H1 (cell line): ENCODE results near the gene DCHS1. TPM values are rescaled to one million over a fixed set of nuclear protein-coding genes. Genes with fewer than 3 reads are reported as not detected.

Experiments used
- CTCF ChIA-PET: fragments of 300-600 bp; sonication (Branson Sonifier 250); formaldehyde crosslinking; loops from one replicate; lab custom pipeline; 2021; ENCODE audit not compliant: partially characterized antibody; lab: Charles Lee
- POLR2A ChIA-PET: fragments of 300-600 bp; sonication (Branson Sonifier 250); formaldehyde crosslinking; loops from one replicate; lab custom pipeline; 2021; ENCODE audit warnings: inconsistent platforms; ENCODE audit not compliant: partially characterized antibody; lab: Charles Lee
- DNase-seq, 2 experiments: peaks; one replicate each; pipeline versions ENCODE4 v3.0.0 to v3.0.0-alpha.2; 2010 to 2022; ENCODE audit warnings: low spot score in 2 of 2, low read depth in 1 of 2, mixed read lengths in 1 of 2
- FAIRE-seq: peaks from 2 replicates; lab custom pipeline; 2011; peaks lifted over from hg19 to GRCh38; lab: Jason Lieb, UNC
- H2AFZ ChIP-seq: 2 replicates; pipeline ENCODE4 v1.8.1; 2012; ENCODE audit warnings: low read length, inconsistent platforms
- H2AK5ac ChIP-seq: 2 replicates; pipeline ENCODE4 v1.6.1; 2013; ENCODE audit warnings: low read depth, low read length
- H2BK120ac ChIP-seq: replicated peaks from 2 replicates; pipeline ENCODE3; 2013; ENCODE audit warnings: low read depth, low read length, inconsistent platforms
- H2BK12ac ChIP-seq: 2 replicates; pipeline ENCODE4 v1.6.1; 2013; ENCODE audit warnings: low read depth, low read length
- H2BK15ac ChIP-seq: 2 replicates; pipeline ENCODE4 v1.6.1; 2013; ENCODE audit warnings: low read length
- H2BK20ac ChIP-seq: 2 replicates; pipeline ENCODE4 v1.6.1; 2013; ENCODE audit warnings: low read length
- H2BK5ac ChIP-seq: 2 replicates; pipeline ENCODE4 v1.6.1; 2013; ENCODE audit warnings: low read depth, low read length
- H3K14ac ChIP-seq: 2 replicates; pipeline ENCODE4 v1.6.1; 2013; ENCODE audit warnings: inconsistent platforms; ENCODE audit not compliant: insufficient read length
- H3K18ac ChIP-seq: 2 replicates; pipeline ENCODE4 v1.6.1; 2013; ENCODE audit warnings: low read length; ENCODE audit errors: extremely low read depth
- H3K23ac ChIP-seq: 2 replicates; pipeline ENCODE4 v1.6.1; 2013; ENCODE audit warnings: inconsistent platforms; ENCODE audit not compliant: insufficient read length
- H3K23me2 ChIP-seq: 2 replicates; pipeline ENCODE4 v1.6.1; 2013; ENCODE audit warnings: low read depth, low read length
- H3K27ac ChIP-seq: 2 replicates; pipeline ENCODE4 v1.6.1; 2011; ENCODE audit warnings: low read depth, low read length, inconsistent platforms
- H3K27me3 ChIP-seq, 4 experiments: replicated peaks in 1 of 4; 1 replicate in 1 of 4; 2 replicates in 3 of 4; pipeline versions ENCODE4 v1.6.1 to v1.8.1; 2011 to 2013; ENCODE audit warnings: low read length in 3 of 4, mild to moderate bottlenecking in 3 of 4, inconsistent platforms in 2 of 4, mixed read lengths in 2 of 4, moderate library complexity in 1 of 4; ENCODE audit not compliant: control insufficient read depth in 3 of 4, insufficient read depth in 3 of 4; ENCODE audit errors: extremely low read depth in 1 of 4
- H3K36me3 ChIP-seq, 4 experiments: 2 replicates each; pipeline versions ENCODE4 v1.6.1 to v1.8.1; 2011 to 2013; ENCODE audit warnings: mild to moderate bottlenecking in 4 of 4, low read length in 3 of 4, moderate library complexity in 2 of 4, control low read depth in 1 of 4, inconsistent platforms in 1 of 4; ENCODE audit not compliant: insufficient read depth in 4 of 4, control insufficient read depth in 2 of 4
- H3K4ac ChIP-seq: replicated peaks from 2 replicates; pipeline ENCODE3; 2013; ENCODE audit warnings: low read length, low read depth, mixed read lengths, inconsistent platforms; ENCODE audit not compliant: insufficient read length
- H3K4me1 ChIP-seq, 4 experiments: replicated peaks in 1 of 4; 1 replicate in 1 of 4; 2 replicates in 3 of 4; pipeline versions ENCODE4 v1.6.1 to v1.8.1; 2011 to 2013; ENCODE audit warnings: low read length in 3 of 4, inconsistent platforms in 2 of 4, mixed read lengths in 1 of 4; ENCODE audit not compliant: insufficient read depth in 4 of 4, control insufficient read depth in 3 of 4
- H3K4me2 ChIP-seq, 2 experiments: 2 replicates each; pipeline versions ENCODE4 v1.6.1 to v1.8.1; 2011 to 2013; ENCODE audit warnings: low read depth in 2 of 2, low read length in 2 of 2, control low read depth in 1 of 2, inconsistent platforms in 1 of 2, mild to moderate bottlenecking in 1 of 2; ENCODE audit not compliant: insufficient read depth in 1 of 2
- H3K4me3 ChIP-seq, 4 experiments: fragments of 200-600, 300-600 bp in 1 of 4; sonication (generic), shearing (Covaris generic), sonication (Bioruptor Twin) in 1 of 4; 2 replicates each; pipeline versions ENCODE4 v1.5.1 to v1.8.1; 2011 to 2016; ENCODE audit warnings: low read length in 4 of 4, low read depth in 3 of 4, control low read depth in 2 of 4, inconsistent platforms in 2 of 4, mild to moderate bottlenecking in 2 of 4, mixed read lengths in 1 of 4, moderate library complexity in 1 of 4; ENCODE audit not compliant: insufficient read depth in 2 of 4; ENCODE audit errors: extremely low read depth in 1 of 4
- H3K56ac ChIP-seq: replicated peaks from 2 replicates; pipeline ENCODE3; 2013; ENCODE audit warnings: low read depth, mild to moderate bottlenecking, mixed read lengths, low read length, inconsistent platforms; ENCODE audit not compliant: insufficient read length
- H3K79me1 ChIP-seq: 2 replicates; pipeline ENCODE4 v1.6.1; 2013; ENCODE audit warnings: low read depth, low read length, control low read depth
- H3K79me2 ChIP-seq, 2 experiments: 2 replicates each; pipeline versions ENCODE4 v1.6.1 to v1.8.1; 2012 to 2013; ENCODE audit warnings: low read length in 2 of 2, mild to moderate bottlenecking in 2 of 2, inconsistent platforms in 1 of 2; ENCODE audit not compliant: insufficient read depth in 2 of 2, control insufficient read depth in 1 of 2
- H3K9ac ChIP-seq, 4 experiments: replicated peaks in 1 of 4; 1 replicate in 1 of 4; 2 replicates in 3 of 4; pipeline versions ENCODE4 v1.6.1 to v1.8.1; 2011 to 2013; ENCODE audit warnings: low read depth in 3 of 4, low read length in 3 of 4, control low read depth in 2 of 4, mild to moderate bottlenecking in 2 of 4, moderate library complexity in 2 of 4, inconsistent platforms in 1 of 4; ENCODE audit errors: extremely low read depth in 1 of 4
- H3K9me3 ChIP-seq, 2 experiments: 2 replicates each; pipeline versions ENCODE4 v1.6.1 to v1.8.1; 2012 to 2013; ENCODE audit warnings: mild to moderate bottlenecking in 2 of 2, moderate library complexity in 2 of 2, control low read depth in 1 of 2, inconsistent platforms in 1 of 2, low read depth in 1 of 2, low read length in 1 of 2, mixed read lengths in 1 of 2; ENCODE audit not compliant: insufficient read depth in 2 of 2
- H4K20me1 ChIP-seq, 2 experiments: replicated peaks in 1 of 2; 2 replicates each; pipeline versions ENCODE3 to v1.8.1; 2011 to 2013; ENCODE audit warnings: inconsistent platforms in 2 of 2, low read length in 2 of 2, mild to moderate bottlenecking in 1 of 2; ENCODE audit not compliant: insufficient read depth in 2 of 2, control insufficient read depth in 1 of 2
- H4K5ac ChIP-seq: 2 replicates; pipeline ENCODE4 v1.6.1; 2013; ENCODE audit warnings: low read length, low read depth, mixed read lengths, inconsistent platforms; ENCODE audit not compliant: insufficient read length
- H4K8ac ChIP-seq: 2 replicates; pipeline ENCODE4 v1.8.0; 2013; ENCODE audit warnings: mild to moderate bottlenecking, moderate library complexity, low read length, inconsistent platforms; ENCODE audit not compliant: insufficient read depth; ENCODE audit errors: extremely low read depth
- H4K91ac ChIP-seq: replicated peaks from 2 replicates; pipeline ENCODE3; 2013; ENCODE audit warnings: low read length, mixed read lengths, inconsistent platforms; ENCODE audit not compliant: insufficient read length
- CBX5 ChIP-seq: fragments of 300-800, 300-1000 bp; sonication (generic); IDR thresholded peaks from 2 replicates; pipeline ENCODE4 v1.7.1; 2016; ENCODE audit warnings: antibody characterized with exemption, low read length, low read depth
- CREB1 ChIP-seq: IDR thresholded peaks from 2 replicates; pipeline ENCODE4 v1.6.1; 2012; ENCODE audit warnings: inconsistent platforms
- FOSL1 ChIP-seq: IDR thresholded peaks from 2 replicates; pipeline ENCODE4 v1.6.1; 2011; ENCODE audit warnings: mild to moderate bottlenecking, low read depth, low read length, moderate library complexity; ENCODE audit not compliant: insufficient read depth
- GABPA ChIP-seq: IDR thresholded peaks from 2 replicates; pipeline ENCODE4 v1.6.1; 2011; ENCODE audit warnings: mild to moderate bottlenecking, low read length, moderate library complexity, borderline replicate concordance; ENCODE audit not compliant: insufficient read depth
- RXRA ChIP-seq: IDR thresholded peaks from 2 replicates; pipeline ENCODE4 v1.6.1; 2011; ENCODE audit warnings: low read depth, mild to moderate bottlenecking, low read length, moderate library complexity; ENCODE audit not compliant: insufficient read depth
- SP4 ChIP-seq: IDR thresholded peaks from 2 replicates; pipeline ENCODE4 v1.6.1; 2012; ENCODE audit warnings: low read length, inconsistent platforms
- TAF7 ChIP-seq: optimal IDR thresholded peaks from 2 replicates; pipeline ENCODE3; 2011; ENCODE audit warnings: low read depth, mild to moderate bottlenecking, inconsistent platforms, low read length, moderate library complexity, borderline replicate concordance
- TBP ChIP-seq: IDR thresholded peaks from 2 replicates; pipeline ENCODE4 v1.6.1; 2011; ENCODE audit warnings: low read depth, low read length, improper control_type of control experiment
- WGBS, 2 experiments: shearing (Covaris generic) in 1 of 2; methylation state at CpG; one replicate each; pipeline versions ENCODE4 v1.1.6 to v1.1.7; 2013 to 2015; ENCODE audit warnings: low lambda C conversion rate in 2 of 2, mixed read lengths in 2 of 2, inconsistent platforms in 1 of 2, low coverage in 1 of 2, missing lambda C conversion rate in 1 of 2; ENCODE audit not compliant: insufficient replicate concordance in 2 of 2, insufficient coverage in 1 of 2, insufficient read length in 1 of 2; ENCODE audit errors: extremely low coverage in 1 of 2, missing lambda C conversion rate in 1 of 2; 5-methylcytosine and 5-hydroxymethylcytosine counted together
- polyA plus RNA-seq, 7 experiments: library from polyadenylated mRNA; depleted of rRNA in 3 of 7; stranded (reverse) in 5 of 7; unstranded in 2 of 7; fragments of >200 nt in 5 of 7; fragments of 200-250 nt in 2 of 7; gene quantifications; 1 replicate in 5 of 7; 2 replicates in 1 of 7; 4 replicates in 1 of 7; pipeline versions ENCODE4 v1.2.1 to v1.2.3, GENCODE V29; 2011 to 2013; ENCODE audit warnings: missing spikeins in 2 of 7, mixed read lengths in 2 of 7
- total RNA-seq: library from RNA; stranded (reverse); fragmentation: NEBNext Ultra II Directional; extraction: Animal tissue kit (Norgen Biotek cat#: 25700); gene quantifications from 2 replicates; pipeline ENCODE4 v1.2.1, GENCODE V29; 2021

DCHS1 gene
- total and polyA plus RNA-seq, 2 of the 8 experiments (the other 6 are each of a cell fraction or from before 2014, with no cell fraction given) = 8.2 to 10.5 TPM

DNA sequence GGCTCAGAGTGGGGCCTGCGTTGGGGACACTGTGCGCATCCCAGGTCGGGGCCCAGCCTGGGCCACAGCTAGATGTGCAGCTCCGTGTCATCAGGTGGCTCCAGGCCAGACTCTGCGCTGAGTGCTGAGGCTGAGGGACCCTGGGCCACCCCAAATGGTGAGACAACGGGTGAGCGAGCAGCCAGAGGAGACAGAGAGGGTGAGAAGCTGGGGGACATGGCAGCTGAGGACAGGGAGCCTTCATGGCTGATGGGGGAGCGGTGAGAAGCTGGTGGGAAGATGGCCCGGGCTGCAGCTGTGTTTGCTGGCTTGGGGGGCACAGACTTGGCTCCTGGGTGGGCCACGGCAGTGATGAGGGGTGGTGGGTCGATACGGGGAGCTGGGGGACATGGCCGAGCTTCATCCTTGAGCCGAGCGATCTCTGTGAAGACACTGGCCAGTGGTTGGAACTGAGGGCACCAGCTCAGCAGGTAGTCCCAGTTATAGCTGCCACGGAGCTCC is 33.8 kb downstream of the DCHS1 start:
- H4K5ac ChIP-seq = no peak overlapping the region
- H3K27me3 ChIP-seq = no peaks in the 10 kb centered on the region
- H2AFZ ChIP-seq = no peak overlapping the region
- no peak overlapping the region for H2BK5ac ChIP-seq
- no peaks in the 10 kb centered on the region; the same call in none of the 2 replicates for H3K79me1 ChIP-seq
- H3K23me2 ChIP-seq = peaks cover 6% of the 10 kb centered on the region
- no peaks in the 10 kb centered on the region for H3K9me3 ChIP-seq
- H4K8ac ChIP-seq = peak overlapping the region; percentile 30
- peaks cover 0 to 8% of the 10 kb centered on the region in 2 experiments; a peak in 1 of 4 replicates for H3K79me2 ChIP-seq
- CTCF ChIA-PET = interaction anchor here (0.7 to 2.6 kb wide), 12 partner anchors 9 to 122 kb away, joined by 3 to 18 read pairs (median 4); partner anchors contain the start of gene MRPL17
- no peak overlapping the region for H2BK20ac ChIP-seq
- H3K18ac ChIP-seq = no peak overlapping the region
- H2AK5ac ChIP-seq = peak overlapping the region; percentile 65; the same call in 1 of the 2 replicates
- no peak overlapping the region for H2BK15ac ChIP-seq
- H3K27ac ChIP-seq = no peak overlapping the region
- H3K4me3 ChIP-seq = no peak overlapping the region
- no peak overlapping the region for H4K91ac ChIP-seq
- 90% methylated on average over 14 of the region's 16 CpGs; no CpG with 5 or more reads in 1 of the 2 experiments for WGBS, 2 experiments
- no peak overlapping the region for H3K9ac ChIP-seq
- no peak overlapping the region for H3K14ac ChIP-seq
- no peak for FAIRE-seq
- H3K4me2 ChIP-seq = no peak overlapping the region
- POLR2A ChIA-PET = interaction anchor here (1.3 to 2.2 kb wide), 6 partner anchors 9 to 62 kb away, joined by 3 to 24 read pairs (median 6); partner anchors contain the start of genes ILK, MRPL17, RRP8 and TAF10
- H3K36me3 ChIP-seq = peaks cover 0 to 3% (median 1%) of the 10 kb centered on the region in 4 experiments; a peak in 3 of 8 replicates
- peaks cover 0 to 7% (median 4%) of the 10 kb centered on the region in 4 experiments; a peak in 3 of 7 replicates for H3K4me1 ChIP-seq
- no peak overlapping the region for H3K56ac ChIP-seq
- H4K20me1 ChIP-seq = no peaks in the 10 kb centered on the region
- TF ChIP-seq CBX5 (no peak), FOSL1 (no peak), GABPA (no peak), CREB1 (no peak), RXRA (no peak), TBP (no peak), TAF7 (no peak), SP4 (no peak)
- H2BK120ac ChIP-seq = no peak overlapping the region
- no peak overlapping the region for H3K4ac ChIP-seq
- H3K23ac ChIP-seq = no peak overlapping the region
- no peak for DNase-seq
- no peak overlapping the region for H2BK12ac ChIP-seq
